ENCODE measurements around the gene TUBGCP6.

Gene TUBGCP6

GRCh38 chr22:50253941-50254340 is 9.1 kb upstream of the TUBGCP6 start:
- Histone ChIP-seq H3K4me3 (ENCODE audit: low read length, poor library complexity, severe bottlenecking) (no peak overlapping the region), H3K9ac (ENCODE audit: low read depth, low read length, poor library complexity, severe bottlenecking) (no peak overlapping the region), H3K9me2 (replicated peaks; ENCODE audit: low read depth, low read length) (no peaks in the 10 kb centered on the region), H3K4me1 (ENCODE audit: insufficient read depth, low read length, poor library complexity, severe bottlenecking) (peaks cover 17% of the 10 kb centered on the region), H3K9me3 (ENCODE audit: insufficient read depth, low read depth, low read length) (no peaks in the 10 kb centered on the region), H3F3A (ENCODE audit: low read depth) (no peaks in the 10 kb centered on the region), H3K79me2 (ENCODE audit: insufficient read depth, low read length) (peaks cover 13% of the 10 kb centered on the region; the same call in 1 of the 2 replicates), H2AFZ (ENCODE audit: low read length) (no peak overlapping the region), H3K4me2 (ENCODE audit: low read depth, low read length, poor library complexity, severe bottlenecking) (no peak overlapping the region), H3K27me3 (ENCODE audit: insufficient read depth, low read length, poor library complexity, severe bottlenecking) (no peaks in the 10 kb centered on the region), H4K20me1 (ENCODE audit: insufficient read depth, low read length, poor library complexity, severe bottlenecking) (peaks cover 17% of the 10 kb centered on the region), H3K36me3 (ENCODE audit: insufficient read depth, low read length) (no peaks in the 10 kb centered on the region)
- TF ChIP-seq CTCF (conservative IDR thresholded peaks at IDR 0.05; ENCODE audit: low read length) (no peak), EZH2phosphoT487 (IDR thresholded peaks at IDR 0.05; ENCODE audit: borderline replicate concordance) (no peak)

- no peak overlapping the region for H3K4me2 ChIP-seq (ENCODE audit: low read depth, low read length, poor library complexity, severe bottlenecking)
- TF ChIP-seq EZH2phosphoT487 (IDR thresholded peaks at IDR 0.05; ENCODE audit: borderline replicate concordance) (no peak), CTCF (conservative IDR thresholded peaks at IDR 0.05; ENCODE audit: low read length) (no peak)
- H3K9ac ChIP-seq (ENCODE audit: low read depth, low read length, poor library complexity, severe bottlenecking), result no peak overlapping the region
- no peak overlapping the region for H2AFZ ChIP-seq (ENCODE audit: low read length)
- H3K4me1 ChIP-seq (ENCODE audit: insufficient read depth, low read length, poor library complexity, severe bottlenecking), result peaks cover 17% of the 10 kb centered on the region
- H3K27me3 ChIP-seq (ENCODE audit: insufficient read depth, low read length, poor library complexity, severe bottlenecking), result no peaks in the 10 kb centered on the region
- H3F3A ChIP-seq (ENCODE audit: low read depth), result no peaks in the 10 kb centered on the region
- H3K9me3 ChIP-seq (ENCODE audit: insufficient read depth, low read depth, low read length), result no peaks in the 10 kb centered on the region
- H3K36me3 ChIP-seq (ENCODE audit: insufficient read depth, low read length), result no peaks in the 10 kb centered on the region
- peaks cover 13% of the 10 kb centered on the region; the same call in 1 of the 2 replicates for H3K79me2 ChIP-seq (ENCODE audit: insufficient read depth, low read length)
- no peaks in the 10 kb centered on the region for H3K9me2 ChIP-seq (replicated peaks; ENCODE audit: low read depth, low read length)
- H3K4me3 ChIP-seq (ENCODE audit: low read length, poor library complexity, severe bottlenecking), result no peak overlapping the region
- peaks cover 17% of the 10 kb centered on the region for H4K20me1 ChIP-seq (ENCODE audit: insufficient read depth, low read length, poor library complexity, severe bottlenecking)
Observed at GRCh38 chr22:50253046-50253915, 8.5 kb upstream of the TUBGCP6 start.

GRCh38 chr22:50252082-50253045 is 7.5 kb upstream of the TUBGCP6 start:
- TF ChIP-seq EZH2phosphoT487 (IDR thresholded peaks at IDR 0.05; ENCODE audit: borderline replicate concordance) (no peak), CTCF (conservative IDR thresholded peaks at IDR 0.05; ENCODE audit: low read length) (peak; percentile 79)
- peak overlapping the region; percentile 94 for H3K9ac ChIP-seq (ENCODE audit: low read depth, low read length, poor library complexity, severe bottlenecking)
- H3K27me3 ChIP-seq (ENCODE audit: insufficient read depth, low read length, poor library complexity, severe bottlenecking), result no peaks in the 10 kb centered on the region
- peak overlapping the region; percentile 95; the same call in 1 of the 2 replicates for H2AFZ ChIP-seq (ENCODE audit: low read length)
- H3K79me2 ChIP-seq (ENCODE audit: insufficient read depth, low read length), result peaks cover 13% of the 10 kb centered on the region; the same call in 1 of the 2 replicates
- H3K4me1 ChIP-seq (ENCODE audit: insufficient read depth, low read length, poor library complexity, severe bottlenecking), result peaks cover 17% of the 10 kb centered on the region
- no peaks in the 10 kb centered on the region for H3K9me3 ChIP-seq (ENCODE audit: insufficient read depth, low read depth, low read length)
- H3K36me3 ChIP-seq (ENCODE audit: insufficient read depth, low read length), result no peaks in the 10 kb centered on the region
- H3K9me2 ChIP-seq (replicated peaks; ENCODE audit: low read depth, low read length), result no peaks in the 10 kb centered on the region
- H4K20me1 ChIP-seq (ENCODE audit: insufficient read depth, low read length, poor library complexity, severe bottlenecking), result peaks cover 17% of the 10 kb centered on the region
- H3K4me3 ChIP-seq (ENCODE audit: low read length, poor library complexity, severe bottlenecking), result peak overlapping the region; percentile 90
- H3K4me2 ChIP-seq (ENCODE audit: low read depth, low read length, poor library complexity, severe bottlenecking), result peak overlapping the region; percentile 94
- H3F3A ChIP-seq (ENCODE audit: low read depth), result no peaks in the 10 kb centered on the region
